NB4 (cell line): Measurements from ENCODE around the gene PIAS4.

ENCODE experiments used
- POLR2A ChIP-seq: IDR thresholded peaks from 2 replicates; pipeline ENCODE4 v1.6.1; 2011; ENCODE audit warnings: mild to moderate bottlenecking; ENCODE audit not compliant: insufficient read length; ENCODE audit errors: extremely low read depth
- TF ChIP-seq, protein P1 (sequence below): IDR thresholded peaks from one replicate; pipeline ENCODE4 v1.5.1; 2012; ENCODE audit warnings: low read depth, low read length
- TF ChIP-seq, protein P2 (sequence below): IDR thresholded peaks from 2 replicates; pipeline ENCODE4 v1.6.1; 2011; ENCODE audit warnings: low read depth, low read length

DNA sequence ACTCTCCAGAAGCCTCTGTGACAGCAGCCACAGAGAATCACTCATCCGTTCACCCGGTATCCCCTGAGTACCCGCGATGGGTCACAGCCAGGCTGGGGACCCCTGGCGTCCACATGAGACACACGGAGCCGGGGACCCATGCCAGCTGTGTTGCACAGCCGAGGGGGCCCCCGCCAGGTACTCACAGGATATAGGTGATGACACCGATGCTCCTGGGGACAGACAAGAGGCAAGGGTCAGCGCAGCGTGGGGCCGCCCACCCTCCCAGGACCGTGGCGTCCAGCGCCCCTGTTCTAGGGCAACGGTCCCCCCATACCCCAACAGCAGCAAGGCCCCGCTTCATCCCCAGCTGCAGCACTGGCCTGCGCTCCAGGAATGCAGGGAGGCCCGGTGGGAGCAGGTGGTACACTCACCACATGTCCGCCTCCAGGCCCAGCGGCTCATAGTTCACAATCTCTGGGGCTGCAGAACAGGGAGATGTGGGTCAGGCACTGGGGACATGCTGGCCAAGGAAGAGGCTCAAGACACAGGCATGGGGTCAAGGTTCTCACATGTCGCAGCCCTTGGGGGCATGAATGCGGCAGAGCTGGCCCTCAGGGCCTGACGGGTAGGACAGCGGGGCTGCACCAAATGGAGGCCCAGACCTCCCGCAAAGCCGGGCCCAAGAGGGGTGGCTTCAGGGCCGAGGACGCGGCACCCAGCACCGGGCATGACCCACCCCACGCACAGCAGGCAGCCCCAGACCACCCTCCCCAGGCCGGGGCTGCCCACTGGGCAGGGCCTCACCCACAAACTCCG, 43.9 kb upstream of the PIAS4 start:
- TF ChIP-seq, protein P1, sequence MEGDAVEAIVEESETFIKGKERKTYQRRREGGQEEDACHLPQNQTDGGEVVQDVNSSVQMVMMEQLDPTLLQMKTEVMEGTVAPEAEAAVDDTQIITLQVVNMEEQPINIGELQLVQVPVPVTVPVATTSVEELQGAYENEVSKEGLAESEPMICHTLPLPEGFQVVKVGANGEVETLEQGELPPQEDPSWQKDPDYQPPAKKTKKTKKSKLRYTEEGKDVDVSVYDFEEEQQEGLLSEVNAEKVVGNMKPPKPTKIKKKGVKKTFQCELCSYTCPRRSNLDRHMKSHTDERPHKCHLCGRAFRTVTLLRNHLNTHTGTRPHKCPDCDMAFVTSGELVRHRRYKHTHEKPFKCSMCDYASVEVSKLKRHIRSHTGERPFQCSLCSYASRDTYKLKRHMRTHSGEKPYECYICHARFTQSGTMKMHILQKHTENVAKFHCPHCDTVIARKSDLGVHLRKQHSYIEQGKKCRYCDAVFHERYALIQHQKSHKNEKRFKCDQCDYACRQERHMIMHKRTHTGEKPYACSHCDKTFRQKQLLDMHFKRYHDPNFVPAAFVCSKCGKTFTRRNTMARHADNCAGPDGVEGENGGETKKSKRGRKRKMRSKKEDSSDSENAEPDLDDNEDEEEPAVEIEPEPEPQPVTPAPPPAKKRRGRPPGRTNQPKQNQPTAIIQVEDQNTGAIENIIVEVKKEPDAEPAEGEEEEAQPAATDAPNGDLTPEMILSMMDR: no peak
- no peak for TF ChIP-seq POLR2A
- TF ChIP-seq, protein P2, sequence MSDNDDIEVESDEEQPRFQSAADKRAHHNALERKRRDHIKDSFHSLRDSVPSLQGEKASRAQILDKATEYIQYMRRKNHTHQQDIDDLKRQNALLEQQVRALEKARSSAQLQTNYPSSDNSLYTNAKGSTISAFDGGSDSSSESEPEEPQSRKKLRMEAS: no peak
